Neural progenitor cell (in vitro differentiated cells): ENCODE measurements around the gene SUPT7L. TPM values are rescaled to one million over a fixed set of nuclear protein-coding genes. Genes with fewer than 3 reads are reported as not detected.
"Not testable (repeated sequence)": the region's sequence is repeated elsewhere in the genome, so short reads cannot be mapped to it uniquely, and the experiment has no call there.

Source experiments
- DNase-seq: peaks from one replicate; pipeline ENCODE4 v3.0.0-alpha.2; 2016; ENCODE audit warnings: low spot score
- H2AFZ ChIP-seq: fragments of 200-600 bp; sonication (generic); replicated peaks from 2 replicates; pipeline ENCODE4 v1.6.1; 2016; ENCODE audit warnings: antibody characterized with exemption
- H3F3A ChIP-seq: fragments of 200-600 bp; sonication (generic); 2 replicates; pipeline ENCODE4 v1.6.1; 2016; ENCODE audit warnings: antibody characterized with exemption, low read depth
- H3K27ac ChIP-seq: fragments of 200-600 bp; sonication (generic); 2 replicates; pipeline ENCODE4 v1.5.1; 2016; ENCODE audit warnings: mild to moderate bottlenecking
- H3K27me3 ChIP-seq: fragments of 200-600 bp; sonication (generic); 2 replicates; pipeline ENCODE4 v1.6.1; 2016; ENCODE audit warnings: mild to moderate bottlenecking, moderate library complexity
- H3K36me3 ChIP-seq: fragments of 200-600 bp; sonication (generic); 2 replicates; pipeline ENCODE4 v1.5.1; 2016
- H3K4me1 ChIP-seq: fragments of 200-600 bp; sonication (generic); 2 replicates; pipeline ENCODE4 v1.6.1; 2016; ENCODE audit warnings: mixed run types
- H3K4me2 ChIP-seq: fragments of 200-600 bp; sonication (generic); 2 replicates; pipeline ENCODE4 v1.6.1; 2016
- H3K4me3 ChIP-seq: fragments of 200-600 bp; sonication (generic); 2 replicates; pipeline ENCODE4 v1.5.1; 2016
- H3K79me2 ChIP-seq: fragments of 200-600 bp; sonication (generic); 2 replicates; pipeline ENCODE4 v1.6.1; 2016; ENCODE audit warnings: low read depth
- H3K9ac ChIP-seq: fragments of 200-600 bp; sonication (generic); 2 replicates; pipeline ENCODE4 v1.6.1; 2016
- H3K9me3 ChIP-seq: fragments of 200-600 bp; sonication (generic); 2 replicates; pipeline ENCODE4 v1.5.1; 2016; ENCODE audit warnings: low read depth
- H4K20me1 ChIP-seq: fragments of 200-600 bp; sonication (generic); 2 replicates; pipeline ENCODE4 v1.6.1; 2016; ENCODE audit warnings: low read depth
- H3K27ac Mint-ChIP-seq: 3 replicates; pipeline ENCODE4 v1.8.0; 2021; ENCODE audit warnings: mixed read lengths
- H3K27me3 Mint-ChIP-seq: 2 replicates; pipeline ENCODE4 v1.8.0; 2022; ENCODE audit warnings: low read depth, mild to moderate bottlenecking, inconsistent platforms, moderate library complexity, mixed read lengths; ENCODE audit not compliant: insufficient read depth
- H3K36me3 Mint-ChIP-seq: 3 replicates; pipeline ENCODE4 v1.8.0; 2021; ENCODE audit warnings: mixed read lengths
- H3K4me1 Mint-ChIP-seq: 3 replicates; pipeline ENCODE4 v1.8.0; 2021; ENCODE audit warnings: mixed read lengths
- H3K4me3 Mint-ChIP-seq: 3 replicates; pipeline ENCODE4 v1.8.0; 2021; ENCODE audit warnings: mild to moderate bottlenecking, moderate library complexity, mixed read lengths
- H3K9me3 Mint-ChIP-seq: 3 replicates; pipeline ENCODE4 v1.8.0; 2020; ENCODE audit warnings: mixed read lengths
- EZH2 ChIP-seq: fragments of 200-600 bp; sonication (generic); IDR thresholded peaks from 2 replicates; pipeline ENCODE4 v1.6.1; 2017; ENCODE audit warnings: antibody characterized with exemption, mild to moderate bottlenecking, moderate library complexity
- EZH2phosphoT487 ChIP-seq: fragments of 200-600 bp; sonication (generic); IDR thresholded peaks from 2 replicates; pipeline ENCODE4 v1.6.1; 2017; ENCODE audit warnings: antibody characterized with exemption
- total RNA-seq: library from RNA; depleted of rRNA; stranded (reverse); fragments of >200 nt; gene quantifications from 2 replicates; pipeline ENCODE4 v1.2.3, GENCODE V29; 2015; ENCODE audit warnings: low replicate concordance
- TF ChIP-seq, protein P1 (sequence below): fragments of 200-600 bp; sonication (generic); IDR thresholded peaks from 2 replicates; pipeline ENCODE4 v1.5.1; 2017; ENCODE audit warnings: antibody characterized with exemption, mild to moderate bottlenecking

SUPT7L gene
- total RNA-seq, 1 donor from 2014 or later: 43.5 TPM

DNA sequence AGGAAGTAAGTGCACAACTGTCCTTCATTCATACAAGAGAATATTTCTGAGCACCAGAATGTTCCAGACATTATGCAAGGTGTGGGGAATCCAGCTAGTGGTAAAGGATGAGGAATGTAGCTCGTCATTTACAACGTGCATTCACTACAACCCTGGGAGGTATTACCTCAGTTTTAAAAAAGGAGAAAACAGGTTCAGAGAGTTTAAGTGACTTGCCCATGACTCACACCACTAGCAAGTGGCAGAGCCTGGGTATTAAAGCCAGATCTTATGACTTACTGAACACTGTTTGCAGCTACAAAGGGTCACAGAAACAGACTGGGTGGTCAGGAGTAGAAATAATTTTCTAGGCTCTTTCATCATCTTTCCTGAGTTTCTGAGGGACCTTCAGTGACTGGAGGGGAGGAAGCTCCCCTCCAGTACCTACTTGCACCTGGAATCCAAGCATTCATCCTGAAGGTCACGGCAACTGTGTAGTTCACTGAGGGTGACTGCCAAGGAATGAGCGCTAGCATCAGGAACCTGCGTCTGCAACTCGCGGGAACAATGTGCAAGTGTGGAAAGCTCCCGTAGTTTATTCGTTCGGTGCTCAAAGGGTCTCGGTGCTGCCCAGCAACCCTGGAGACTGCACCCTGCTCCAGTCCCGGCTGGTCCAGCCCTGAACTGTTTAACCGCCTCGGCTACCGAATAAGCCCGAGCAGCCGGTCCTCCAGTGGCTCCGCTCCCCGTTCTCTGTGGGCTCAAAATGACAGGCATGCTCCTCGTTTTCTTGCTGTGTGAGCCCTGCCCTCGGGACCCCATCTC lies 35.2 kb downstream of the SUPT7L start:
- H3F3A ChIP-seq: peaks cover 10% of the 10 kb centered on the region
- H3K27ac Mint-ChIP-seq: no peak overlapping the region
- no peaks in the 10 kb centered on the region for H4K20me1 ChIP-seq
- H2AFZ ChIP-seq: peak overlapping the region; percentile 74
- H3K9me3 Mint-ChIP-seq: no peaks in the 10 kb centered on the region
- no peak overlapping the region for H3K4me3 Mint-ChIP-seq
- H3K4me1 Mint-ChIP-seq: peaks cover 9% of the 10 kb centered on the region
- no peaks in the 10 kb centered on the region for H3K4me1 ChIP-seq
- H3K27me3 ChIP-seq: no peaks in the 10 kb centered on the region
- DNase-seq: peak; percentile 45
- peaks cover 10% of the 10 kb centered on the region for H3K79me2 ChIP-seq
- H3K36me3 ChIP-seq: no peaks in the 10 kb centered on the region
- peaks cover 13% of the 10 kb centered on the region for H3K36me3 Mint-ChIP-seq
- peak overlapping the region; percentile 87 for H3K4me2 ChIP-seq
- H3K27me3 Mint-ChIP-seq: no peaks in the 10 kb centered on the region
- H3K4me3 ChIP-seq: peak overlapping the region; percentile 74
- no peaks in the 10 kb centered on the region for H3K9me3 ChIP-seq
- no peak overlapping the region for H3K27ac ChIP-seq
- TF ChIP-seq EZH2 (no peak), EZH2phosphoT487 (no peak)
- TF ChIP-seq, protein P1, sequence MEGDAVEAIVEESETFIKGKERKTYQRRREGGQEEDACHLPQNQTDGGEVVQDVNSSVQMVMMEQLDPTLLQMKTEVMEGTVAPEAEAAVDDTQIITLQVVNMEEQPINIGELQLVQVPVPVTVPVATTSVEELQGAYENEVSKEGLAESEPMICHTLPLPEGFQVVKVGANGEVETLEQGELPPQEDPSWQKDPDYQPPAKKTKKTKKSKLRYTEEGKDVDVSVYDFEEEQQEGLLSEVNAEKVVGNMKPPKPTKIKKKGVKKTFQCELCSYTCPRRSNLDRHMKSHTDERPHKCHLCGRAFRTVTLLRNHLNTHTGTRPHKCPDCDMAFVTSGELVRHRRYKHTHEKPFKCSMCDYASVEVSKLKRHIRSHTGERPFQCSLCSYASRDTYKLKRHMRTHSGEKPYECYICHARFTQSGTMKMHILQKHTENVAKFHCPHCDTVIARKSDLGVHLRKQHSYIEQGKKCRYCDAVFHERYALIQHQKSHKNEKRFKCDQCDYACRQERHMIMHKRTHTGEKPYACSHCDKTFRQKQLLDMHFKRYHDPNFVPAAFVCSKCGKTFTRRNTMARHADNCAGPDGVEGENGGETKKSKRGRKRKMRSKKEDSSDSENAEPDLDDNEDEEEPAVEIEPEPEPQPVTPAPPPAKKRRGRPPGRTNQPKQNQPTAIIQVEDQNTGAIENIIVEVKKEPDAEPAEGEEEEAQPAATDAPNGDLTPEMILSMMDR: no peak
- peak overlapping the region; percentile 71 for H3K9ac ChIP-seq

DNA sequence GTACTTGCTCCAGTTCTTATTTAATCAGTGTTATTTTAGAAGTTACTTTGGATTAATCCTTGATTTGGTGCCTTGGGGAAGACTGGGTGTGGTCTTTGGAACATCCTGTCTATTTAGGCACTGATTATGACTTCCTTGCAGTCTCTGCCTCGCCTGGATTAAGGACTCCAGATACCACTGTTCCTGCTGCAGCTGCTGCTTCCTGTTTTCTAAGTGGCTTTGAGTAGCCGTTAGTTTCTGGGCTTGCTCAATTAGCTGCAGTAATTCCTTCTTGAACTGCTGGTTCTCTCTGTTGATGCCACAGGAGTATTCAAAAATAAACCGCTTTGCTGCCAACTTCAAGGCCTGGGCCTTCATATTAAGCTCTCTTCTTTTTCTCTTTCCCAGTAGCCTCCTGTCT lies 36.5 kb downstream of the SUPT7L start:
- not testable (repeated sequence) for H3K27me3 Mint-ChIP-seq

DNA sequence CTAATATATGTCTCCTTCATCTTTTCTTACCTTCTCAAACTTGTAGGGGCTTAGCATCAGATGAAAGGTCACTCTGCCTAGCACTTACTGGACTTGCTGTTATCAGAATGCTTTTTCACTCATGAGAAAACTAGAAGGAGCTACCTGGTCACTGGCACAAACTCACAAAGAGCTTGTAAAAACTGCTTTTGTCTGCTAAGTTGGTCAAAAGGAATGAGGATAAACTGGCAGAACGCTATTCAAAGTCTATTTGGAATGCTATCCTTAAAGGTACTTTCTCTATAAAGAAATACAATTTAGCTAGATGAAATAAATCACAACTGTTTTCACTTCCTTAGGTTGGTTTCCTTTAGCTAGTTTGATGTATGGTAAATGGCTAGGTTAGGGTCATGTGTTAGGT lies 37.1 kb downstream of the SUPT7L start:
- H3K9me3 Mint-ChIP-seq, H3K27ac ChIP-seq, H3K4me1 ChIP-seq, H3K4me1 Mint-ChIP-seq, H2AFZ ChIP-seq, H3K4me3 Mint-ChIP-seq, H3K4me2 ChIP-seq, H3K9ac ChIP-seq, DNase-seq, H3K36me3 ChIP-seq, H3K9me3 ChIP-seq, H3F3A ChIP-seq, H3K27me3 Mint-ChIP-seq, H4K20me1 ChIP-seq, H3K27ac Mint-ChIP-seq, H3K4me3 ChIP-seq, H3K27me3 ChIP-seq: not testable (repeated sequence)
- H3K79me2 ChIP-seq: peaks cover 10% of the 10 kb centered on the region
- H3K36me3 Mint-ChIP-seq: peaks cover 11% of the 10 kb centered on the region

More for the DNA sequence above, 36.5 kb downstream of the SUPT7L start:
- H2AFZ ChIP-seq, H3K4me1 ChIP-seq, H3F3A ChIP-seq, H3K4me1 Mint-ChIP-seq, DNase-seq, H3K27ac ChIP-seq, H3K27ac Mint-ChIP-seq, H3K9ac ChIP-seq, H3K4me2 ChIP-seq, H3K27me3 ChIP-seq, H3K4me3 ChIP-seq, H3K4me3 Mint-ChIP-seq, H3K9me3 ChIP-seq, H3K36me3 ChIP-seq, H3K9me3 Mint-ChIP-seq, H4K20me1 ChIP-seq: not testable (repeated sequence)
- H3K36me3 Mint-ChIP-seq: peaks cover 10% of the 10 kb centered on the region
- H3K79me2 ChIP-seq: peaks cover 10% of the 10 kb centered on the region

DNA sequence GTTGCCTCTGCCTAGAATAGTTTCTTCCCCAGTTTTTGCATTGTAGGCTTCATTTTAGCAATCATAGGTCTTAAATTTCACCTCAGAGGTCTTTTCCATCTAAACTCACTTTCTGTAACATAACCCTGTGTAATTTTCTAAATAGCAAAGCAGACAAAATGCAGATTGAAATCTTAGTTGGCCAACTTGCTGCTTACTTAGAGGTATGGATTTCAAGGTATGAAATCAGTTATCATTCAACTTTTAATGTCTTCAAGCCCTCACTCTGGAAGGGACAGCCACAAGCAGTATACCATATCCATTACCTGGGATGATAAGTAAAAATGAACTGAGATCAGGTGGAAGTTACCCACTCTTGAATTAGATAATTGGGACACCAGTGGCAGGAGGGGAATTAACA lies 38.5 kb downstream of the SUPT7L start:
- Mint-ChIP-seq H3K27me3 (no peaks in the 10 kb centered on the region), H3K4me3 (no peak overlapping the region), H3K9me3 (no peaks in the 10 kb centered on the region), H3K4me1 (peaks cover 9% of the 10 kb centered on the region), H3K36me3 (peaks cover 11% of the 10 kb centered on the region), H3K27ac (no peak overlapping the region)
- H3K36me3 ChIP-seq: no peaks in the 10 kb centered on the region
- no peaks in the 10 kb centered on the region for H3K27me3 ChIP-seq
- DNase-seq: no peak
- no peak overlapping the region for H3K9ac ChIP-seq
- H4K20me1 ChIP-seq: no peaks in the 10 kb centered on the region
- peaks cover 10% of the 10 kb centered on the region for H3F3A ChIP-seq
- no peaks in the 10 kb centered on the region for H3K9me3 ChIP-seq
- TF ChIP-seq, protein P1: no peak
- TF ChIP-seq EZH2phosphoT487: no peak
- TF ChIP-seq EZH2: no peak
- H3K4me3 ChIP-seq: no peak overlapping the region
- no peak overlapping the region for H3K4me2 ChIP-seq
- H3K4me1 ChIP-seq: no peaks in the 10 kb centered on the region
- H3K27ac ChIP-seq: no peak overlapping the region
- peaks cover 8% of the 10 kb centered on the region for H3K79me2 ChIP-seq
- H2AFZ ChIP-seq: no peak overlapping the region
